ENCODE measurements around the gene ANKS1B.

GRCh38 chr12:99834710-99835109, 150.0 kb downstream of the ANKS1B start:
- TF ChIP-seq EZH2 (IDR thresholded peaks at IDR 0.05) (no peak), CTCF (IDR thresholded peaks at IDR 0.05 in 2 of 3, conservative IDR thresholded peaks at IDR 0.05 in 1 of 3; ENCODE audit: borderline replicate concordance in 1 of 3, insufficient read depth in 1 of 3, low read depth in 2 of 3, low read length in 2 of 3) (no peak), YY1 (IDR thresholded peaks at IDR 0.05; ENCODE audit: extremely low read depth, insufficient replicate concordance, low read depth, low read length) (no peak)

Measured in HCT116 (cell line).